HepG2 (cell line): ENCODE measurements around the gene SMAD2. TPM values are rescaled to one million over a fixed set of nuclear protein-coding genes. Genes with fewer than 3 reads are reported as not detected.
"Not testable (repeated sequence)": the region's sequence is repeated elsewhere in the genome, so short reads cannot be mapped to it uniquely, and the experiment has no call there.

Experiments used
- ATAC-seq: fragments of 200-7000 bp; cut with Tn5 transposase; 3 replicates; pipeline ENCODE4 v1.9.1; 2020; ENCODE audit warnings: mild to moderate bottlenecking, moderate library complexity
- BruUV-seq: library from RNA; stranded (reverse); fragments of 400-500 nt; replicated peaks from 2 replicates; lab custom pipeline; 2021; lab: Mats Ljungman, UMichigan
- CTCF ChIA-PET: fragments of 300-600 bp; formaldehyde crosslinking; extraction: SDS; loops from one replicate; lab custom pipeline; 2021; ENCODE audit warnings: low total read pairs, inconsistent platforms, low intra/inter-chr PET ratio; lab: Yijun Ruan, JAX
- POLR2A ChIA-PET: fragments of 350-600 bp; sonication (Branson Sonifier 250); formaldehyde crosslinking; loops from one replicate; lab custom pipeline; 2020; ENCODE audit warnings: antibody characterized with exemption, inconsistent platforms; lab: Yijun Ruan, JAX
- DNase-seq: peaks from one replicate; pipeline ENCODE4 v3.0.0-alpha.2; 2015; ENCODE audit warnings: low spot score
- FAIRE-seq: peaks from 3 replicates; lab custom pipeline; 2011; peaks lifted over from hg19 to GRCh38; lab: Jason Lieb, UNC
- H2AFZ ChIP-seq: one replicate; pipeline ENCODE4 v1.6.1; 2011; ENCODE audit warnings: low read length, inconsistent platforms
- H3K27ac ChIP-seq: fragments of 300-600 bp; 3 replicates; pipeline ENCODE4 v1.8.0; 2011; ENCODE audit warnings: mixed run types, mild to moderate bottlenecking, mixed read lengths, low read length, inconsistent platforms; ENCODE audit not compliant: insufficient read depth; ENCODE audit errors: extremely low read length
- H3K27me3 ChIP-seq, 2 experiments: fragments of 200-600 bp in 1 of 2; 2 replicates in 1 of 2; 3 replicates in 1 of 2; pipeline versions ENCODE4 v1.6.0 to v1.8.0; 2011; ENCODE audit warnings: low read length in 2 of 2, mild to moderate bottlenecking in 2 of 2, moderate library complexity in 2 of 2, inconsistent platforms in 1 of 2; ENCODE audit not compliant: insufficient read depth in 2 of 2, control insufficient read depth in 1 of 2
- H3K36me3 ChIP-seq, 2 experiments: fragments of 200-600 bp in 1 of 2; replicated peaks in 1 of 2; 2 replicates in 1 of 2; 3 replicates in 1 of 2; pipeline versions ENCODE4 v1.5.1 to v1.8.0; 2011; ENCODE audit warnings: low read length in 2 of 2, inconsistent platforms in 1 of 2; ENCODE audit not compliant: insufficient read depth in 2 of 2, control insufficient read depth in 1 of 2
- H3K4me1 ChIP-seq: 2 replicates; pipeline ENCODE4 v1.5.1; 2012; ENCODE audit warnings: low read length, inconsistent platforms; ENCODE audit not compliant: insufficient read depth
- H3K4me2 ChIP-seq: 2 replicates; pipeline ENCODE4 v1.6.0; 2011; ENCODE audit warnings: low read depth, low read length, inconsistent platforms
- H3K4me3 ChIP-seq, 3 experiments: fragments of 200-600 bp in 1 of 3; sonication (generic), shearing (Covaris generic) in 1 of 3; replicated peaks in 1 of 3; 2 replicates each; pipeline ENCODE4 v1.5.1; 2011 to 2016; ENCODE audit warnings: low read length in 3 of 3, inconsistent platforms in 2 of 3, low read depth in 2 of 3, mild to moderate bottlenecking in 2 of 3, control low read depth in 1 of 3, mixed read lengths in 1 of 3; ENCODE audit not compliant: insufficient read depth in 1 of 3
- H3K79me2 ChIP-seq: one replicate; pipeline ENCODE4 v1.6.1; 2011; ENCODE audit warnings: low read length, inconsistent platforms; ENCODE audit not compliant: insufficient read depth
- H3K9ac ChIP-seq: 2 replicates; pipeline ENCODE4 v1.6.0; 2011; ENCODE audit warnings: mild to moderate bottlenecking, low read depth, low read length, inconsistent platforms; ENCODE audit not compliant: insufficient read depth
- H3K9me3 ChIP-seq: 2 replicates; pipeline ENCODE4 v1.5.1; 2012; ENCODE audit warnings: mild to moderate bottlenecking, low read length
- H4K20me1 ChIP-seq: 2 replicates; pipeline ENCODE4 v1.6.0; 2011; ENCODE audit warnings: inconsistent platforms, mild to moderate bottlenecking, low read length, moderate library complexity; ENCODE audit not compliant: insufficient read depth
- CERS6 ChIP-seq: sonication (generic); formaldehyde crosslinking; IDR thresholded peaks from 2 replicates; pipeline ENCODE4 v1.5.0; 2020; ENCODE audit warnings: missing genetic modification reagents
- IKZF5 ChIP-seq: IDR thresholded peaks from 2 replicates; pipeline ENCODE4 v1.6.1; 2018; ENCODE audit warnings: missing genetic modification reagents, mild to moderate bottlenecking, missing compliant biosample characterization
- PITX1 ChIP-seq: sonication (generic); formaldehyde crosslinking; IDR thresholded peaks from 2 replicates; pipeline ENCODE4 v1.5.1; 2020; ENCODE audit warnings: mild to moderate bottlenecking, missing genetic modification reagents
- POLR2AphosphoS2 ChIP-seq: IDR thresholded peaks from 2 replicates; pipeline ENCODE4 v1.6.1; 2011; ENCODE audit warnings: low read depth, low read length, improper control_type of control experiment
- TGIF2 ChIP-seq: IDR thresholded peaks from 2 replicates; pipeline ENCODE4 v1.6.1; 2016; ENCODE audit warnings: control low read depth, missing compliant biosample characterization
- ZNF224 ChIP-seq: sonication (generic); formaldehyde crosslinking; IDR thresholded peaks from 2 replicates; pipeline ENCODE4 v1.5.0; 2020; ENCODE audit warnings: mild to moderate bottlenecking, missing genetic modification reagents
- ZNF235 ChIP-seq: sonication (generic); formaldehyde crosslinking; IDR thresholded peaks from 2 replicates; pipeline ENCODE4 v1.8.1; 2023; ENCODE audit warnings: mild to moderate bottlenecking, missing genetic modification reagents, borderline replicate concordance
- ZNF251 ChIP-seq: sonication (generic); formaldehyde crosslinking; IDR thresholded peaks from 2 replicates; pipeline ENCODE4 v1.9.0; 2021; ENCODE audit warnings: mild to moderate bottlenecking, missing genetic modification reagents
- ZNF263 ChIP-seq: sonication (generic); formaldehyde crosslinking; IDR thresholded peaks from 2 replicates; pipeline ENCODE4 v1.4.0; 2020; ENCODE audit warnings: missing genetic modification reagents
- ZNF264 ChIP-seq: sonication (generic); formaldehyde crosslinking; IDR thresholded peaks from 2 replicates; pipeline ENCODE4 v1.4.0; 2020; ENCODE audit warnings: missing genetic modification reagents
- ZNF33B ChIP-seq: sonication (generic); formaldehyde crosslinking; IDR thresholded peaks from 2 replicates; pipeline ENCODE4 v1.5.1; 2020; ENCODE audit warnings: mild to moderate bottlenecking, missing genetic modification reagents
- ZNF644 ChIP-seq: IDR thresholded peaks from 2 replicates; pipeline ENCODE4 v1.6.1; 2016; ENCODE audit warnings: low read depth
- WGBS: methylation state at CpG from one replicate; pipeline ENCODE4 v1.1.6; 2017; ENCODE audit warnings: low lambda C conversion rate; 5-methylcytosine and 5-hydroxymethylcytosine counted together
- in situ Hi-C: cut with HindIII; loops from 2 replicates; pipeline ENCODE4 v1.10.0; 2017; ENCODE audit warnings: low pct_unique_long_range_greater_than_20kb; ENCODE audit not compliant: extremely low pct_ligation_motif_present
- intact Hi-C: fragments of 100-400 bp; cut with micrococcal nuclease; formaldehyde crosslinking; loops from one replicate; pipeline ENCODE4 v1.10.0; 2022; ENCODE audit not compliant: unreplicated experiment
- polyA plus RNA-seq, 8 experiments: library from polyadenylated mRNA; depleted of rRNA in 3 of 8; stranded (reverse) in 7 of 8; unstranded in 1 of 8; fragments of >200 nt; fragmentation: Illumina TruSeq in 4 of 8; extraction: Trizol in 4 of 8; gene quantifications; 2 replicates each; pipeline versions ENCODE4 v1.2.1 to v1.2.3, GENCODE V29; 2011 to 2016; ENCODE audit warnings: low read depth in 4 of 8, missing spikeins in 1 of 8, mixed read lengths in 1 of 8; ENCODE audit not compliant: insufficient read depth in 1 of 8
- total RNA-seq, 5 experiments: library from RNA; depleted of rRNA; stranded (reverse); fragments of >200 nt; fragmentation: Illumina TruSeq; extraction: Trizol; gene quantifications; 2 replicates each; pipeline ENCODE4 v1.2.3, GENCODE V29; 2016; ENCODE audit warnings: low read depth in 1 of 5

SMAD2 gene
- total and polyA plus RNA-seq, 2 of the 13 experiments (the other 11 are each of a cell fraction or from before 2014, with no cell fraction given) = 40.2 to 96.2 TPM

- H3K27ac ChIP-seq, H3K79me2 ChIP-seq, H3K9ac ChIP-seq, POLR2A ChIA-PET, BruUV-seq, H3K27me3 ChIP-seq, H3K9me3 ChIP-seq, H3K36me3 ChIP-seq, intact Hi-C loops, H4K20me1 ChIP-seq, DNase-seq, in situ Hi-C loops, H3K4me1 ChIP-seq, H3K4me3 ChIP-seq, H2AFZ ChIP-seq, ATAC-seq, FAIRE-seq, CTCF ChIA-PET, H3K4me2 ChIP-seq: not testable (repeated sequence)
- 96% methylated on average over 17 of the region's 34 CpGs for WGBS
These were observed 102.4 kb downstream of the SMAD2 start for GRCh38 chr18:47828031-47828430.

GRCh38 chr18:47826157-47827074 is 104.0 kb downstream of the SMAD2 start:
- CTCF ChIA-PET = no interaction called here
- BruUV-seq = no TSS peak
- H3K9me3 ChIP-seq = no peaks in the 10 kb centered on the region
- WGBS = 92% methylated on average over 5 of the region's 5 CpGs
- H3K4me1 ChIP-seq = no peaks in the 10 kb centered on the region
- in situ Hi-C loops = no loop called here
- FAIRE-seq (no peak), DNase-seq (no peak), ATAC-seq (no peak)
- H3K27ac ChIP-seq = no peak overlapping the region
- no peak overlapping the region for H3K4me3 ChIP-seq
- H3K9ac ChIP-seq = no peak overlapping the region
- no peaks in the 10 kb centered on the region for H3K36me3 ChIP-seq
- no peak overlapping the region for H3K4me2 ChIP-seq
- POLR2A ChIA-PET = no interaction called here
- intact Hi-C loops = no loop called here
- no peak for TF ChIP-seq ZNF224 (CRISPR knock-in tag)
- no peak for TF ChIP-seq PITX1 (CRISPR knock-in tag)
- TF ChIP-seq ZNF263 (CRISPR knock-in tag) = no peak
- no peak for TF ChIP-seq ZNF644 (CRISPR knock-in tag)
- no peak for TF ChIP-seq ZNF235 (CRISPR knock-in tag)
- no peak for TF ChIP-seq TGIF2 (CRISPR knock-in tag)
- TF ChIP-seq ZNF33B = no peak
- no peak for TF ChIP-seq IKZF5 (CRISPR knock-in tag)
- TF ChIP-seq ZNF251 (CRISPR knock-in tag) = no peak
- no peak for TF ChIP-seq CERS6
- no peak for TF ChIP-seq POLR2AphosphoS2
- no peak for TF ChIP-seq ZNF264
- TF ChIP-seq, all 625 proteins: peak for 0
- Histone ChIP-seq H2AFZ (no peak overlapping the region), H4K20me1 (no peaks in the 10 kb centered on the region), H3K79me2 (no peaks in the 10 kb centered on the region), H3K27me3 (no peaks in the 10 kb centered on the region; a peak in 1 of 5 replicates)
